ENCODE data around the gene KIF3C. TPM values are rescaled to one million over a fixed set of nuclear protein-coding genes. Genes with fewer than 3 reads are reported as not detected.
"Not testable (repeated sequence)": the region's sequence is repeated elsewhere in the genome, so short reads cannot be mapped to it uniquely, and the experiment has no call there.

KIF3C gene
- total RNA-seq, 1 donor = 1.7 TPM

DNA sequence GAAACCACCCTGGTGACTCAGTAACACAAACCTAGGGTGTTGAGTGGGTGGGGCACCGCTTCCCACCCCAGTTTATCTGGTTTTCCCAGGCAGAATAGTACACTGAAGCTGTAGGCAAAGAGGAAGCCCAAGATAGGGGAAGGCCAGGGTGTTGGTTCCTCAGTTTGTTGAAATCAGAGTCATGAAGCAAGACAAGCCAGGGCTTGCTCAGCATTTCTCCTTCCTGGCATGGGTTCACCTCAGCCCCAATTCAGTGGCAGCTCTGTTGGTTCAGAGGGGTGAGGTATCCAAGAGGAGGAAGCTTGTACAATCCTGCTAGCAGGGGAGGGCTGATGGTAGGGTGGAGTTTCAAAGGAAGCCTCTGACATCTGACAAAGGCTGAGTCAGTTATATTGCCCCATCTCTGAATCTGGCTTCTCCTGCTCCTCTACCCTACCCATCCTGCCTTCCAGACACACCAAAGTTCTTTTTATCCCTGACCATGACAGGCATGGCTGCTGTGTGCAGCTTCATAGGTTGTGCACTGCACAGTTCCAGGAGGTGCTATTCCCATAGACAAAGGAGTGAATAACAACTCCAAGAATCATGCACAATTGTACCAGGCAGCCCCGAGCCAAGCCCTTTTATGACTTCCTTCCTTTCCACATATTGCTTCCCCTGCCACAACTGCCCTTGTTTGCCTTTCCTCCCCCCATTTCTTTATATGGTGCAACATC lies 26.7 kb upstream of the KIF3C start:
- no peaks in the 10 kb centered on the region for H3K27me3 ChIP-seq (ENCODE audit: insufficient read depth, low read length)
- H3K4me1 ChIP-seq (ENCODE audit: insufficient read depth, low read length) = peaks cover 72% of the 10 kb centered on the region
- no peaks in the 10 kb centered on the region for H3K9me3 ChIP-seq (ENCODE audit: low read depth, low read length)
- no peak overlapping the region for H3K4me3 ChIP-seq (ENCODE audit: low read length)

DNA sequence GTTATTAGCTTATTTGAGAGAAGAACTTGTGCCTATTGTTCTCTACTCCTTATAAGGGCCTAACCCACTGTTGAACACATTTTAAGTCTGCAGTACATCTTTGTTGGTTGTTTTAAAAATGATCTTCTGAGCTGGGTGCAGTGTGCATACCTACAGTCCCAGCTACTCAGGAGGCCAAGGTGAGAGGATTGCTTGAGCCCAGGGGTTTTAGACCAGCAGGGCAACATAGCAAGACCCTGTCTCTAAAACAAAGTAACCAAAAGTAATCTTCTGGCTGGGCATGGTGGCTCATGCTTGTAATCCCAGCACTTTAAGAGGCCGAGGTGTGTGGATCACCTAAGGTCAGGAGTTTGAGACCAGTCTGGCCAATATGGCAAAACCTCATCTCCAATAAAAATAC lies 25.8 kb upstream of the KIF3C start:
- H3K4me1 ChIP-seq (ENCODE audit: insufficient read depth, low read length) = peaks cover 81% of the 10 kb centered on the region

DNA sequence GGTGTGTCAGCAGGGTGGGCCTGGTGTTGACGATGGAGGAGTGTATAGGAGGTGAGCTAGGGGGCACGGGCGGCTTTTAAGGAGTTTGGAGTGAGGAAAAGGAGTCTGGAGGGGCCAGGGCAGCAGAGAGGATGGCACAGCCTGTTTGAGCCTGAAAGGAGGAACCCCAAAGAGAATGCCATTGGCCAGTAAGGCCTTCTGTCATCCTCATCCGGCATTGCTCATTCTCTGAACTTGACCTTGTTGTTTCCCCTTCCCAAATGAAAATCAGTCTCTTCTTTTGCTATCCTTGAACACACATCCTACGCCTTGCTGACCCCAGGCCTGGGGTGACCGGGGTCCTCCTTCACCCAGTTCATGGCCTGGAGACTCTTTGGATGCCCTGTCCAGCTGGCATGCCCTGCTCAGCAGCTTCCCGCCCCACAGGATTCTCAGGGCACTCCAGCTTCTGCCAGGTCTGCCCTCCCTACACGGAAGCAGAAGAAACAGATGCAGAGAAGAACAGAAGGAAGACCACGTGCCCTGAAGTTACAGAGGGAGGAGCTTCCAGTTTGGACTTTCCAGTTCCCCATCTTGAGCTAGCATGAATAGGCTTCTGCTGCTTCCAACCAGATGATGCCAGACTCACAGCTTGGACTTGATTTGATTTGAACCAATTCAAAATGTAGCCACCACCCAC lies 20.5 kb upstream of the KIF3C start:
- no peaks in the 10 kb centered on the region for H3K9me3 ChIP-seq (ENCODE audit: low read depth, low read length)
- H3K27me3 ChIP-seq (ENCODE audit: insufficient read depth, low read length) = no peaks in the 10 kb centered on the region
- peaks cover 80% of the 10 kb centered on the region for H3K4me1 ChIP-seq (ENCODE audit: insufficient read depth, low read length)
- no peak overlapping the region for H3K4me3 ChIP-seq (ENCODE audit: low read length)

More for the DNA sequence above, 25.8 kb upstream of the KIF3C start:
- H3K4me3 ChIP-seq (ENCODE audit: low read length) = no peak overlapping the region
- H3K9me3 ChIP-seq (ENCODE audit: low read depth, low read length) = no peaks in the 10 kb centered on the region
- H3K27me3 ChIP-seq (ENCODE audit: insufficient read depth, low read length) = no peaks in the 10 kb centered on the region

DNA sequence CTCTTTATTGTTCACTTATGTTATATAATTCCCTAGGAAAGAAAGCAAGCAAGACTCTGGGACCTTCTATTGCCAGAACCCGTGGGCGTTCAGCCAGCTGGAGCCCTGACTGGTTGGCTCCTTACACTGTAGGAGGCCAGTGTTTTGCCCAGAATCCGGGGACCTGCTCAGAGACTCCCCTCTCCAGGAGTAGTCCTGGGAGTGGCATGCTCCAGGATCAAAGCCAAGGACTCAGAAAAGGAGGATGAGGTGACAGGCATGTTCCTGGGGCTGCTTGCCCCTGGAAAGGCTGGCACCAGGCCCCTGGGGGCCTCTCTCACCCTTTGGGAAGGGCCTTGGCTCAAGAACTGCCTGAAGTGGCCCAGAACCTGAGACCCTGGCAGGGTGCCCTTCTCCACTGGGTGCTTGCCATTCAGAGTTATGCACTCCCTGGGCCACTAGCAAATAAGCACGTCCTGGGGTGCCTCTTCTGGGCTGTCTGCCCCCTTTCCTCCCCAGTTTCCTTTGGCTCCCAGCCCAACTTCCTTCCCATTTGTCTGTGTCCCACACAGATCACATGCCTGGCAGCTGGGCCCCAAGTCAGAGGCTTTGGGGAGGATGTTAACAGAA lies 19.6 kb upstream of the KIF3C start:
- Histone ChIP-seq H3K27me3 (ENCODE audit: insufficient read depth, low read length) (no peaks in the 10 kb centered on the region), H3K4me1 (ENCODE audit: insufficient read depth, low read length) (peaks cover 74% of the 10 kb centered on the region), H3K4me3 (ENCODE audit: low read length) (no peak overlapping the region), H3K9me3 (ENCODE audit: low read depth, low read length) (no peaks in the 10 kb centered on the region)

DNA sequence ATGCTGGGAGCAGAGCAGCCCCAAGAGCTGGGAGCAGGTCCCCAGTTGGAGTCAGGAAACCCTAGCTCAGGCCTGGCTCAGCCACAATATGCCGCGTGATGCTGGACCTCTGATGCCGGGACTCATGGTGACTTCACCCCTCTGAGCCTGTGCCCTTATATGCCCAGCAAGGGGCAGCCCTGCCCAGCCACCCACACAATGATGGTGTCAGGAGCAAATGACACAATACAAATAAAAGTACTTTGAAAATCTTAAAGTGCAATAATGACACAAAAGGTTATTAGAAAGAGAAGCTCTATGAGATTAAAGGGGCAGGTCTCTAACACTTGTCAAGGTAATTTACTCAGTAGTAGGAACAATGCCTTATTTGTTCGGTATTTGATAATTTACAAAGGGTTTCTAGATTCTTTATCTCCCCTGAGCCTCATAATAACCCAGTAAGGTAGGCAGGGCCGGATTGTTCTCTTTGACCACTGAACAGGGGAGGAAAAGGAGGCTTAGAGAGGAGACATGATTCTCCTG lies 18.3 kb upstream of the KIF3C start:
- H3K4me3 ChIP-seq (ENCODE audit: low read length) = no peak overlapping the region
- peaks cover 69% of the 10 kb centered on the region for H3K4me1 ChIP-seq (ENCODE audit: insufficient read depth, low read length)
- H3K27me3 ChIP-seq (ENCODE audit: insufficient read depth, low read length) = no peaks in the 10 kb centered on the region
- H3K9me3 ChIP-seq (ENCODE audit: low read depth, low read length) = no peaks in the 10 kb centered on the region

DNA sequence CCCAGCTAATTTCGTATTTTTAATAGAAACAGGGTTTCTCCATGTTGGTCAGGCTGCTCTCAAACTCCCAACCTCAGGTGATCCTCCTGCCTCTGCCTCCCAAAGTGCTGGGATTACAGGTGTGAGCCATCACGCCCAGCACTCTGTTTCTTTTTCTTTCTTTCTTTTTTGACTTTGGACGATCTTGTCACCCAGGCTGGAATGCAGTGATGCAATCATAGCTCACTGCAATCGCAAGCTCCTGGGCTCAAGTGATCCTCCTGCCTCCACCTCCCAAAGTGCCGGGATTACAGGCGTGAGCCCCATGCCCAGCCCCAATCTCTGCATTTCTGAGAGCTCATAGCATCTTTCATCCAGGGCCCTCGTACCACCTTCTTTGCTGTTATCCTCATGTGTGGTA lies 17.1 kb upstream of the KIF3C start:
- not testable (repeated sequence) for H3K9me3 ChIP-seq (ENCODE audit: low read depth, low read length); H3K4me3 ChIP-seq (ENCODE audit: low read length); H3K27me3 ChIP-seq (ENCODE audit: insufficient read depth, low read length)
- peaks cover 59% of the 10 kb centered on the region for H3K4me1 ChIP-seq (ENCODE audit: insufficient read depth, low read length)

DNA sequence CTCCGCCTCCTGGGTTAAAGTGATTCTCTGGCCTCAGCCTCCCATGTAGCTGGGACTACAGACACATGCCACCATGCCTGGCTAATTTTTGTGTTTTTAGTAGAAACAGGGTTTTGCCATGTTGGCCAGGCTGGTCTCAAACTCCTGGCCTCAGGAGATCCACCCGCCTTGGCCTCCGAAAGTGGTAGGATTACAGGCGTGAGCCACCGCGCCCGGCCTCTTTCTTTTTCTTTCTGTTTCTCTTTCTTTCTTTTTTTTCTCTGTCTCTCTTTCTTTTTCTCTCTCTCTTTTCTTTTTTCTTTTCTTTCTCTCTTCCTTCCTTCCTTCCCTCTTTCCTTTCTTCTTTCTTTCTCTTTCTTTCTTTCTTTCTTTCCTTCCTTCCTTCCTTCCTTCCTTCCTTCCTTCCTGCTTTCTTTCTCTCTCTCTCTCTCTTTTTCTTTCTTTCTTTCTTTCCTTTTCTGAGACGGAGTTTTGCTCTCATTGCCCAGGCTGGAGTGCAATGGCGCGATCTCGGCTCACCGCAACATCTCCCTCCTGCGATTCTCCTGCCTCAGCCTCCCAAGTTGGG lies 16.6 kb upstream of the KIF3C start:
- not testable (repeated sequence) for H3K27me3 ChIP-seq (ENCODE audit: insufficient read depth, low read length); H3K4me3 ChIP-seq (ENCODE audit: low read length); H3K9me3 ChIP-seq (ENCODE audit: low read depth, low read length)
- H3K4me1 ChIP-seq (ENCODE audit: insufficient read depth, low read length) = peaks cover 55% of the 10 kb centered on the region

DNA sequence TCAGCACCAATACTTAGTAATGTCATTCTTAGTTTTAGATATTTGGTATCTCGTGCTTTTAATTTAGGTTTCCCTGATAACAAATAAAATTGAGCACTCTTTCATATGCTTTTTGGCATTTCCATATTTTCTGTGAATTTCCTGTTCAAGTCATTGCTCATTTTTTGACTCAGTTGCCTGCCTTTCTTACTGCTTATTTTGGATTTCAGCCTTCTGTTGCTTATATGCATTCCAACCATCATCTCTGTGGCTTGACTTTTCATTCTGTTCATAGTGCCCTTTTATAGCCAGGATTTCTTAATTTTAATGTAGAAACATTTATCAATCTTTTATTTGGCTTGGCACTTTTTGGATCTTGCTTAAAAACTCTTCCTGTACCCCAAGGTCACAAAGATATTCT lies 14.5 kb upstream of the KIF3C start:
- Histone ChIP-seq H3K27me3 (ENCODE audit: insufficient read depth, low read length) (no peaks in the 10 kb centered on the region), H3K4me3 (ENCODE audit: low read length) (no peak overlapping the region), H3K9me3 (ENCODE audit: low read depth, low read length) (no peaks in the 10 kb centered on the region), H3K4me1 (ENCODE audit: insufficient read depth, low read length) (peaks cover 44% of the 10 kb centered on the region)

DNA sequence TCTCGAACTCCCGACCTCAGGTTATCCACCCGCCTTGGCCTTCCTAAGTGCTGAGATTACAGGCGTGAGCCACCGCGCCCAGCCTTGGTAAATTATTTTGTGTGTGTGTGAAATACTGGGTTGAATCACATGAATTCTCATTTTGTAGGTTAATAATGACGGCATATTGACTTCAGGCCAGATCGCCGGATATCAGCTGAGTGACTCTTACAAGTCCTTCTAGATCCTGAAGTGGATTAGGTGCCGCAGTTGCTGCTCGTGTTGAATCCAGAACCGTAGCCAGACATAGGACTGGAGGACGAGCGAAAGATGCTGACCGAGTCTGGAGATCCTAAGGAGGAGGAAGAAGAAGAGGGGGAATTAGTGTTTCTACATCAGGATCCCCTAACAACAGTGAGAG lies 12.2 kb upstream of the KIF3C start:
- no peaks in the 10 kb centered on the region for H3K9me3 ChIP-seq (ENCODE audit: low read depth, low read length)
- no peaks in the 10 kb centered on the region for H3K27me3 ChIP-seq (ENCODE audit: insufficient read depth, low read length)
- H3K4me3 ChIP-seq (ENCODE audit: low read length) = no peak overlapping the region
- H3K4me1 ChIP-seq (ENCODE audit: insufficient read depth, low read length) = peaks cover 23% of the 10 kb centered on the region

DNA sequence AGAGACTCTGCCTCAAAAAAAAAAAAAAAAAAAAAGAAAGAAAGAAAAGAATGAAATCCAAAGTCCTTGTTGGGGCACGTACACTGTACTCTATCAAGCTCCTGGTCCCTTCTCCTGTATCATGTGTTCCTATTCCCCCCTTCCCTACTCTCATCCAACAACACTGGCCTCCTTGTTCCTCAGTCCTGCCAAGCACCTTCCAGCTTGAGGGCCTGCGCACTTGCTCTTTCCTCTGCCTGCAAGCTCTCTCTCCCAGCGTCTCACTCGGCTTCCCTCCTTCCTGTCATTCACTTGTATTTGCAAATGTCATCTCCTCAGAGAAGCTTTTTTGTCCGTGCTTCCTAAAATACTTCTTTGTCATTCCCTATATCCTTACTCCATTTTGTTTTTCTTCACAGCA lies 10.8 kb upstream of the KIF3C start:
- H3K9me3 ChIP-seq (ENCODE audit: low read depth, low read length) = no peaks in the 10 kb centered on the region
- H3K4me1 ChIP-seq (ENCODE audit: insufficient read depth, low read length) = peaks cover 17% of the 10 kb centered on the region
- no peaks in the 10 kb centered on the region for H3K27me3 ChIP-seq (ENCODE audit: insufficient read depth, low read length)
- H3K4me3 ChIP-seq (ENCODE audit: low read length) = no peak overlapping the region

DNA sequence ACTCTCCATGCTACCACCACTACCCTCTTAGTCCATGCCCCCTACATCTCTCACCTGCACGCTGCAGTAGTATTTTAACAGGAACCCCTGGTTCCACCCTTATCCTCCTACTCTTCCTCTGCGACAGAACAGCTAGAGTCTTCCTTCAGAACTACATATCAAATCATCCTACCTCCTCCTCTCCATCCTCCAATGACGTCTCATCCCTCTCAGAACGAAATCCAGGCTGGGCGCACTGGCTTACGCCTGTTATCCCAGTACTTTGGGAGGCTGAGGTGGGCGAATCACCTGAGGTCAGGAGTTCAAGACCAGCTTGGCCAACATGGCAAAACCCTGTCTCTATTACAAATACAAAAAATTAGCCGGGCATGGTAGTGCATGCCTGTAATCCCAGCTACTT lies 10.3 kb upstream of the KIF3C start:
- peaks cover 13% of the 10 kb centered on the region for H3K4me1 ChIP-seq (ENCODE audit: insufficient read depth, low read length)
- no peak overlapping the region for H3K4me3 ChIP-seq (ENCODE audit: low read length)
- no peaks in the 10 kb centered on the region for H3K27me3 ChIP-seq (ENCODE audit: insufficient read depth, low read length)
- H3K9me3 ChIP-seq (ENCODE audit: low read depth, low read length) = no peaks in the 10 kb centered on the region

DNA sequence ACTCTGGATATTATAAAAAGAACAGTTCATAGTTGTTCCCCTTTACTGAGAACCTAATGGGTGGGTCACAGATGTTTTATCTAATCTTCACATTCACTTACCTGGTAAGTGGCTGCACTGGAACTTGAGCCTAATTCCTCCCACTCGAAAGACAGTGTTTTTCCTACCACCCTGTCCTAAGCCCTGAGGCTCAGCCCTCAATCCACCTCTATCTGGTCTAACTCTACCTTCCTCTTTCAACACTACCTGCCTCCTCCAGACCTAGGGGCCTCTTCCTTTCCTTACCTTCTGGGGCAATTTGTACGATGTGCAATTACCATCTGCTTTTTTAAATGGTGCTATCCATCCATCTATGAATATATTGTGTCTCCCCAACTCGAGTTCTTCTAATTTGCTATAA lies 9.7 kb upstream of the KIF3C start:
- Histone ChIP-seq H3K9me3 (ENCODE audit: low read depth, low read length) (no peaks in the 10 kb centered on the region), H3K27me3 (ENCODE audit: insufficient read depth, low read length) (no peaks in the 10 kb centered on the region), H3K4me1 (ENCODE audit: insufficient read depth, low read length) (peaks cover 12% of the 10 kb centered on the region), H3K4me3 (ENCODE audit: low read length) (no peak overlapping the region)

DNA sequence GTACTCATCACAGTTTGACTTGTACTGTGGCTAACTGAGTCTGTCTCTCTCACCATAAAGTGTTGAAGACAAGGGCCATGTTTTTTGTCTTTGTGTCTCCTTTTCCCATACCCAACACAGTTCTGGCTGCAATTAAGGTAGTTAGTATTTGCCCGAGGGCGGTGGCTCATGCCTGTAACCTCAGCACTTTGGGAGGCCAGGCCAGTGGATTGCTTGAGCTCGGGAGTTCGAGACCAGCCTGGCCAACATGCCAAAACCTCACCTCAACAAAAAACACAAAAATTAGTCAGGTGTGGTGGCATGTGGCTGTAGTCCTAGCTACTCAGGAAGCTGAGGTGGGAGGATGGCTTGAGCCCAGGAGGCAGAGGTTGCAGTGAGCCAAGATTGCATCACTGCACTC lies 6.9 kb upstream of the KIF3C start:
- Histone ChIP-seq H3K4me1 (ENCODE audit: insufficient read depth, low read length) (peaks cover 12% of the 10 kb centered on the region), H3K4me3 (ENCODE audit: low read length) (no peak overlapping the region), H3K9me3 (ENCODE audit: low read depth, low read length) (no peaks in the 10 kb centered on the region), H3K27me3 (ENCODE audit: insufficient read depth, low read length) (no peaks in the 10 kb centered on the region)

DNA sequence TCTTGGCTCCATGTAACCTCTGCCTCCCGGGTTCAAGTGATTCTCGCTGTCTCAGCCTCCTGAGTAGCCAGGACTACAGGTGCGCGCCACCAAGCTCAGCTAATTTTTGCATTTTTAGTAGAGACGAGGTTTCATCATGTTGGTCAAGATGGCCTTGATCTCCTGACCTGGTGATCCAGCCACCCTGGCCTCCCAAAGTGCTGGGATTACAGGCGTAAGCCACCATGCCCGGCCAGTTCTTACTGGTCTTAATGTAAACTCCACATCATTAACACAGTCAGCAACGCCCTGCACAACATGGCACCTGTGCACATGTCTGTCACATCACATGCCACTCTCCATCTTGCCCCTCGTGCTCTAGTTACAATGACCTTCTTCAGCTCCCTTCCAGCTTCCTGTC lies 5.8 kb upstream of the KIF3C start:
- H3K4me1 ChIP-seq (ENCODE audit: insufficient read depth, low read length) = peaks cover 12% of the 10 kb centered on the region
- H3K4me3 ChIP-seq (ENCODE audit: low read length) = no peak overlapping the region
- H3K27me3 ChIP-seq (ENCODE audit: insufficient read depth, low read length) = no peaks in the 10 kb centered on the region
- no peaks in the 10 kb centered on the region for H3K9me3 ChIP-seq (ENCODE audit: low read depth, low read length)

DNA sequence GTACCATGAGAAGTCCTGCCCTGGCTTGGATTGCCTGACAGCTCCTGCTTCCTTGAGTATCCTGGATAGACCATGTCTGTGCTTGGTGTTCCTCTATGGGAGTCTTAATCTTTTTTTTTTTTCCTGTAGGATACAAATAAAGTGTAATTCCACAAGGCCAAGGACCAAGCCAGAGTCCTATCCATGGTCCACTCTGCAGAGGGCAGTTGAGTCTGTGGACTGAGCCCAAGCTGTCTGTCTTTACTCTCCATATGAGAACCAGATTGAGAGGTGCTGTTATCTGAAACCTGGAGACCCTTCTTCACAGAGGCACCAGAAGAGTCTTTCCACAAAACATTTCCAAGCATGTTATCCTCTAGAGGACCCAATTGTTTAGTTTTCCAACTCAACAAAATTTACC lies 1.4 kb upstream of the KIF3C start:
- H3K9me3 ChIP-seq (ENCODE audit: low read depth, low read length) = no peaks in the 10 kb centered on the region

More for the DNA sequence above, 1.4 kb upstream of the KIF3C start:
- H3K27me3 ChIP-seq (ENCODE audit: insufficient read depth, low read length) = no peaks in the 10 kb centered on the region
- no peak overlapping the region for H3K4me3 ChIP-seq (ENCODE audit: low read length)
- H3K4me1 ChIP-seq (ENCODE audit: insufficient read depth, low read length) = peaks cover 15% of the 10 kb centered on the region

All from mononuclear cell (primary cell).